H1 (cell line): Measurements from ENCODE around the gene ZNF512B. TPM values are rescaled to one million over a fixed set of nuclear protein-coding genes. Genes with fewer than 3 reads are reported as not detected.
A peak's percentile ranks its signal among the peaks of the same experiment; 100 is the strongest.

Source experiments
- CTCF ChIA-PET: fragments of 300-600 bp; sonication (Branson Sonifier 250); formaldehyde crosslinking; loops from one replicate; lab custom pipeline; 2021; ENCODE audit not compliant: partially characterized antibody; lab: Charles Lee
- POLR2A ChIA-PET: fragments of 300-600 bp; sonication (Branson Sonifier 250); formaldehyde crosslinking; loops from one replicate; lab custom pipeline; 2021; ENCODE audit warnings: inconsistent platforms; ENCODE audit not compliant: partially characterized antibody; lab: Charles Lee
- DNase-seq, 2 experiments: peaks; one replicate each; pipeline versions ENCODE4 v3.0.0 to v3.0.0-alpha.2; 2010 to 2022; ENCODE audit warnings: low spot score in 2 of 2, low read depth in 1 of 2, mixed read lengths in 1 of 2
- FAIRE-seq: peaks from 2 replicates; lab custom pipeline; 2011; peaks lifted over from hg19 to GRCh38; lab: Jason Lieb, UNC
- H2AFZ ChIP-seq: 2 replicates; pipeline ENCODE4 v1.8.1; 2012; ENCODE audit warnings: low read length, inconsistent platforms
- H2AK5ac ChIP-seq: 2 replicates; pipeline ENCODE4 v1.6.1; 2013; ENCODE audit warnings: low read depth, low read length
- H2BK120ac ChIP-seq: replicated peaks from 2 replicates; pipeline ENCODE3; 2013; ENCODE audit warnings: low read depth, low read length, inconsistent platforms
- H2BK12ac ChIP-seq: 2 replicates; pipeline ENCODE4 v1.6.1; 2013; ENCODE audit warnings: low read depth, low read length
- H2BK15ac ChIP-seq: 2 replicates; pipeline ENCODE4 v1.6.1; 2013; ENCODE audit warnings: low read length
- H2BK20ac ChIP-seq: 2 replicates; pipeline ENCODE4 v1.6.1; 2013; ENCODE audit warnings: low read length
- H2BK5ac ChIP-seq: 2 replicates; pipeline ENCODE4 v1.6.1; 2013; ENCODE audit warnings: low read depth, low read length
- H3K14ac ChIP-seq: 2 replicates; pipeline ENCODE4 v1.6.1; 2013; ENCODE audit warnings: inconsistent platforms; ENCODE audit not compliant: insufficient read length
- H3K18ac ChIP-seq: 2 replicates; pipeline ENCODE4 v1.6.1; 2013; ENCODE audit warnings: low read length; ENCODE audit errors: extremely low read depth
- H3K23ac ChIP-seq: 2 replicates; pipeline ENCODE4 v1.6.1; 2013; ENCODE audit warnings: inconsistent platforms; ENCODE audit not compliant: insufficient read length
- H3K23me2 ChIP-seq: 2 replicates; pipeline ENCODE4 v1.6.1; 2013; ENCODE audit warnings: low read depth, low read length
- H3K27ac ChIP-seq: 2 replicates; pipeline ENCODE4 v1.6.1; 2011; ENCODE audit warnings: low read depth, low read length, inconsistent platforms
- H3K27me3 ChIP-seq, 4 experiments: replicated peaks in 1 of 4; 1 replicate in 1 of 4; 2 replicates in 3 of 4; pipeline versions ENCODE4 v1.6.1 to v1.8.1; 2011 to 2013; ENCODE audit warnings: low read length in 3 of 4, mild to moderate bottlenecking in 3 of 4, inconsistent platforms in 2 of 4, mixed read lengths in 2 of 4, moderate library complexity in 1 of 4; ENCODE audit not compliant: control insufficient read depth in 3 of 4, insufficient read depth in 3 of 4; ENCODE audit errors: extremely low read depth in 1 of 4
- H3K36me3 ChIP-seq, 4 experiments: 2 replicates each; pipeline versions ENCODE4 v1.6.1 to v1.8.1; 2011 to 2013; ENCODE audit warnings: mild to moderate bottlenecking in 4 of 4, low read length in 3 of 4, moderate library complexity in 2 of 4, control low read depth in 1 of 4, inconsistent platforms in 1 of 4; ENCODE audit not compliant: insufficient read depth in 4 of 4, control insufficient read depth in 2 of 4
- H3K4ac ChIP-seq: replicated peaks from 2 replicates; pipeline ENCODE3; 2013; ENCODE audit warnings: low read length, low read depth, mixed read lengths, inconsistent platforms; ENCODE audit not compliant: insufficient read length
- H3K4me1 ChIP-seq, 4 experiments: replicated peaks in 1 of 4; 1 replicate in 1 of 4; 2 replicates in 3 of 4; pipeline versions ENCODE4 v1.6.1 to v1.8.1; 2011 to 2013; ENCODE audit warnings: low read length in 3 of 4, inconsistent platforms in 2 of 4, mixed read lengths in 1 of 4; ENCODE audit not compliant: insufficient read depth in 4 of 4, control insufficient read depth in 3 of 4
- H3K4me2 ChIP-seq, 2 experiments: 2 replicates each; pipeline versions ENCODE4 v1.6.1 to v1.8.1; 2011 to 2013; ENCODE audit warnings: low read depth in 2 of 2, low read length in 2 of 2, control low read depth in 1 of 2, inconsistent platforms in 1 of 2, mild to moderate bottlenecking in 1 of 2; ENCODE audit not compliant: insufficient read depth in 1 of 2
- H3K4me3 ChIP-seq, 4 experiments: fragments of 200-600, 300-600 bp in 1 of 4; sonication (generic), shearing (Covaris generic), sonication (Bioruptor Twin) in 1 of 4; 2 replicates each; pipeline versions ENCODE4 v1.5.1 to v1.8.1; 2011 to 2016; ENCODE audit warnings: low read length in 4 of 4, low read depth in 3 of 4, control low read depth in 2 of 4, inconsistent platforms in 2 of 4, mild to moderate bottlenecking in 2 of 4, mixed read lengths in 1 of 4, moderate library complexity in 1 of 4; ENCODE audit not compliant: insufficient read depth in 2 of 4; ENCODE audit errors: extremely low read depth in 1 of 4
- H3K56ac ChIP-seq: replicated peaks from 2 replicates; pipeline ENCODE3; 2013; ENCODE audit warnings: low read depth, mild to moderate bottlenecking, mixed read lengths, low read length, inconsistent platforms; ENCODE audit not compliant: insufficient read length
- H3K79me1 ChIP-seq: 2 replicates; pipeline ENCODE4 v1.6.1; 2013; ENCODE audit warnings: low read depth, low read length, control low read depth
- H3K79me2 ChIP-seq, 2 experiments: 2 replicates each; pipeline versions ENCODE4 v1.6.1 to v1.8.1; 2012 to 2013; ENCODE audit warnings: low read length in 2 of 2, mild to moderate bottlenecking in 2 of 2, inconsistent platforms in 1 of 2; ENCODE audit not compliant: insufficient read depth in 2 of 2, control insufficient read depth in 1 of 2
- H3K9ac ChIP-seq, 4 experiments: replicated peaks in 1 of 4; 1 replicate in 1 of 4; 2 replicates in 3 of 4; pipeline versions ENCODE4 v1.6.1 to v1.8.1; 2011 to 2013; ENCODE audit warnings: low read depth in 3 of 4, low read length in 3 of 4, control low read depth in 2 of 4, mild to moderate bottlenecking in 2 of 4, moderate library complexity in 2 of 4, inconsistent platforms in 1 of 4; ENCODE audit errors: extremely low read depth in 1 of 4
- H3K9me3 ChIP-seq, 2 experiments: 2 replicates each; pipeline versions ENCODE4 v1.6.1 to v1.8.1; 2012 to 2013; ENCODE audit warnings: mild to moderate bottlenecking in 2 of 2, moderate library complexity in 2 of 2, control low read depth in 1 of 2, inconsistent platforms in 1 of 2, low read depth in 1 of 2, low read length in 1 of 2, mixed read lengths in 1 of 2; ENCODE audit not compliant: insufficient read depth in 2 of 2
- H4K20me1 ChIP-seq, 2 experiments: replicated peaks in 1 of 2; 2 replicates each; pipeline versions ENCODE3 to v1.8.1; 2011 to 2013; ENCODE audit warnings: inconsistent platforms in 2 of 2, low read length in 2 of 2, mild to moderate bottlenecking in 1 of 2; ENCODE audit not compliant: insufficient read depth in 2 of 2, control insufficient read depth in 1 of 2
- H4K5ac ChIP-seq: 2 replicates; pipeline ENCODE4 v1.6.1; 2013; ENCODE audit warnings: low read length, low read depth, mixed read lengths, inconsistent platforms; ENCODE audit not compliant: insufficient read length
- H4K8ac ChIP-seq: 2 replicates; pipeline ENCODE4 v1.8.0; 2013; ENCODE audit warnings: mild to moderate bottlenecking, moderate library complexity, low read length, inconsistent platforms; ENCODE audit not compliant: insufficient read depth; ENCODE audit errors: extremely low read depth
- H4K91ac ChIP-seq: replicated peaks from 2 replicates; pipeline ENCODE3; 2013; ENCODE audit warnings: low read length, mixed read lengths, inconsistent platforms; ENCODE audit not compliant: insufficient read length
- CBX8 ChIP-seq: fragments of 300-800, 300-1000 bp; sonication (generic); IDR thresholded peaks from 2 replicates; pipeline ENCODE4 v1.7.1; 2016; ENCODE audit warnings: low read depth, low read length, borderline replicate concordance
- CTCF ChIP-seq, 3 experiments: IDR thresholded peaks; 1 replicate in 2 of 3; 2 replicates in 1 of 3; pipeline versions ENCODE4 v1.5.1 to v1.6.1; 2011; ENCODE audit warnings: low read length in 3 of 3, mild to moderate bottlenecking in 3 of 3, inconsistent platforms in 2 of 3, low read depth in 1 of 3, moderate library complexity in 1 of 3; ENCODE audit not compliant: insufficient read depth in 1 of 3; ENCODE audit errors: control extremely low read depth in 1 of 3
- HDAC2 ChIP-seq, 2 experiments: fragments of 300-600 bp in 1 of 2; sonication (generic) in 1 of 2; IDR thresholded peaks; 2 replicates each; pipeline ENCODE4 v1.6.1; 2011 to 2012; ENCODE audit warnings: low read depth in 2 of 2, low read length in 2 of 2, mild to moderate bottlenecking in 2 of 2, moderate library complexity in 2 of 2, borderline replicate concordance in 1 of 2, inconsistent platforms in 1 of 2
- JUND ChIP-seq: IDR thresholded peaks from 2 replicates; pipeline ENCODE4 v1.6.1; 2011; ENCODE audit warnings: mild to moderate bottlenecking, improper control_type of control experiment, low read length
- KDM1A ChIP-seq: fragments of 200-600, 300-600 bp; sonication (generic); IDR thresholded peaks from 2 replicates; pipeline ENCODE4 v1.7.1; 2016; ENCODE audit warnings: mild to moderate bottlenecking, low read length, borderline replicate concordance
- TBP ChIP-seq: IDR thresholded peaks from 2 replicates; pipeline ENCODE4 v1.6.1; 2011; ENCODE audit warnings: low read depth, low read length, improper control_type of control experiment
- TCF12 ChIP-seq: IDR thresholded peaks from 2 replicates; pipeline ENCODE4 v1.6.1; 2011; ENCODE audit warnings: low read depth, mild to moderate bottlenecking, low read length
- YY1 ChIP-seq: IDR thresholded peaks from 2 replicates; pipeline ENCODE4 v1.6.1; 2011; ENCODE audit warnings: low read depth, mild to moderate bottlenecking, low read length
- ZNF274 ChIP-seq: IDR thresholded peaks from 2 replicates; pipeline ENCODE4 v1.7.0; 2012; ENCODE audit warnings: low read length, borderline replicate concordance; ENCODE audit errors: extremely low read depth
- WGBS, 2 experiments: shearing (Covaris generic) in 1 of 2; methylation state at CpG; one replicate each; pipeline versions ENCODE4 v1.1.6 to v1.1.7; 2013 to 2015; ENCODE audit warnings: low lambda C conversion rate in 2 of 2, mixed read lengths in 2 of 2, inconsistent platforms in 1 of 2, low coverage in 1 of 2, missing lambda C conversion rate in 1 of 2; ENCODE audit not compliant: insufficient replicate concordance in 2 of 2, insufficient coverage in 1 of 2, insufficient read length in 1 of 2; ENCODE audit errors: extremely low coverage in 1 of 2, missing lambda C conversion rate in 1 of 2; 5-methylcytosine and 5-hydroxymethylcytosine counted together
- polyA plus RNA-seq, 7 experiments: library from polyadenylated mRNA; depleted of rRNA in 3 of 7; stranded (reverse) in 5 of 7; unstranded in 2 of 7; fragments of >200 nt in 5 of 7; fragments of 200-250 nt in 2 of 7; gene quantifications; 1 replicate in 5 of 7; 2 replicates in 1 of 7; 4 replicates in 1 of 7; pipeline versions ENCODE4 v1.2.1 to v1.2.3, GENCODE V29; 2011 to 2013; ENCODE audit warnings: missing spikeins in 2 of 7, mixed read lengths in 2 of 7
- total RNA-seq: library from RNA; stranded (reverse); fragmentation: NEBNext Ultra II Directional; extraction: Animal tissue kit (Norgen Biotek cat#: 25700); gene quantifications from 2 replicates; pipeline ENCODE4 v1.2.1, GENCODE V29; 2021

Gene ZNF512B
- total and polyA plus RNA-seq, 2 of the 8 experiments (the other 6 are each of a cell fraction or from before 2014, with no cell fraction given), result 7.3 to 26.6 TPM

DNA sequence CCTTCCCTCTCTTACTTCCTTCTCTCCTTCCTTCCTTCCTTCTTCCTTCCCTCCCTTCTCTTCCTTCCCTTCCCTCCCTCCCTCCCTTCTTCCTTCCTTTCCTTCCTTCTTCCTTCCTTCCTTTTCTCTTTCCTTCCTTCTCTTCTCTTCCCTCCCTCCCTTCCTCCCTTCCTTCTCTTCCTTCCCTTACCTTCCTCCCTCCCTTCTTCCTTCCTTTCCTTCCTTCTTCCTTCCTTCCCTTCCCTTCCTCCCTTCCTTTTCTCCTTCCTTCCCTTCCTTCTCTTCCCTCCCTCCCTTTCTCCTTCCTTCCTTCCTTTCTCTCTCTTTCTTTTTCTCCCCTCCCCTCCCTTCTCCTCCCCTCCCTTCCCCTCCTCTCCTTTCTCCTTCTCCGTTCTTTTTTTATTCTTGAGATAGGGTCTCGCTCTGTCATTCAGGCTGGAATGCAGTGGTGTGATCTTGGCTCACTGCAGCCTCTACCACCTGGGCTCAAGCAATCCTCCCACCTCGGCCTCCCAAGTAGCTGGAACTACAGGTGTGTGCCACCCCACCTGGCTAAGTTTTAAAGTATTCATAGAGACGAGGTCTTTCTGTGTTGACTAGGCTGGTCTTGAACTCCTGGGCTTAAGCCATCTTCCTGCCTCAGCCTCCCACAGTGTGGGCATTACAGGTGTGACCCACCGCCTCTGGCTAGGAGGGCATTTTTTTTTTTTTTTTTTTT, 1.1 kb upstream of the ZNF512B start:
- peaks cover 7 to 25% (median 18%) of the 10 kb centered on the region in 4 experiments for H3K36me3 ChIP-seq
- no peak for FAIRE-seq
- H3K18ac ChIP-seq, result no peak overlapping the region
- H3K56ac ChIP-seq, result no peak overlapping the region
- peaks cover 4% of the 10 kb centered on the region for H3K79me1 ChIP-seq
- peak overlapping the region; percentile 90 for H2AK5ac ChIP-seq
- H3K27me3 ChIP-seq, result peaks cover 0 to 6% (median 2%) of the 10 kb centered on the region in 4 experiments; a peak in 2 of 7 replicates
- H2AFZ ChIP-seq, result no peak overlapping the region
- no peak overlapping the region for H4K5ac ChIP-seq
- no peak overlapping the region for H2BK20ac ChIP-seq
- no peak overlapping the region for H3K14ac ChIP-seq
- no peak overlapping the region for H3K27ac ChIP-seq
- peaks cover 0 to 13% (median 7%) of the 10 kb centered on the region in 4 experiments; a peak in 6 of 7 replicates for H3K4me1 ChIP-seq
- peak overlapping the region; percentile 70 to 90; a peak in 3 of 4 replicates for H3K4me2 ChIP-seq
- no peaks in the 10 kb centered on the region; a peak in 1 of 4 replicates for H3K79me2 ChIP-seq
- peaks cover 12% of the 10 kb centered on the region; the same call in 1 of the 2 replicates for H3K23me2 ChIP-seq
- no peak overlapping the region for H3K9ac ChIP-seq
- no peak overlapping the region for H4K91ac ChIP-seq
- H2BK5ac ChIP-seq, result no peak overlapping the region
- CTCF ChIA-PET, result interaction anchor here (0.7 kb wide), 1 partner anchor 123 kb away, joined by 3 read pairs; no protein-coding TSS in a partner anchor
- no peak overlapping the region for H2BK15ac ChIP-seq
- H2BK12ac ChIP-seq, result peak overlapping the region; percentile 84
- H3K4me3 ChIP-seq, result no peak overlapping the region; a peak in 1 of 8 replicates
- H3K9me3 ChIP-seq, result peaks cover 27 to 29% of the 10 kb centered on the region in 2 experiments
- peaks cover 2 to 8% of the 10 kb centered on the region in 2 experiments for H4K20me1 ChIP-seq
- no peak overlapping the region for H3K4ac ChIP-seq
- POLR2A ChIA-PET, result interaction anchor here (0.7 to 0.9 kb wide), 2 partner anchors 12 to 278 kb away, joined by 3 read pairs; no protein-coding TSS in a partner anchor
- no peak overlapping the region for H4K8ac ChIP-seq
- WGBS, 2 experiments, result 89% methylated on average over 5 of the region's 5 CpGs; no CpG with 5 or more reads in 1 of the 2 experiments
- no peak overlapping the region for H3K23ac ChIP-seq
- DNase-seq, result no peak
- H2BK120ac ChIP-seq, result no peak overlapping the region
- TF ChIP-seq YY1, result no peak
- TF ChIP-seq TBP, result no peak
- no peak for TF ChIP-seq TCF12
- TF ChIP-seq JUND, result no peak
- no peak for TF ChIP-seq CBX8
- no peak for TF ChIP-seq ZNF274
- TF ChIP-seq HDAC2 (IDR thresholded peaks at IDR 0.05; ENCODE audit: borderline replicate concordance in 1 of 2, low read depth in 2 of 2, low read length in 2 of 2), result no peak
- TF ChIP-seq CTCF (IDR thresholded peaks at IDR 0.05; ENCODE audit: control extremely low read depth in 1 of 3, insufficient read depth in 1 of 3, low read depth in 1 of 3, low read length in 3 of 3), result no peak
- no peak for TF ChIP-seq KDM1A
